IMR-90 (cell line): Measurements from ENCODE around the gene RSBN1L. TPM values are rescaled to one million over a fixed set of nuclear protein-coding genes. Genes with fewer than 3 reads are reported as not detected.

Experiments
- ATAC-seq: fragments of 200-7000 bp; cut with Tn5 transposase; 2 replicates; pipeline ENCODE4 v1.9.1; 2020; ENCODE audit warnings: low read depth, mild to moderate bottlenecking, moderate library complexity
- BruUV-seq: library from RNA; stranded (reverse); fragments of 400-500 nt; replicated peaks from 2 replicates; lab custom pipeline; 2021; lab: Mats Ljungman, UMichigan
- CTCF ChIA-PET: fragments of 300-600 bp; formaldehyde crosslinking; extraction: SDS; loops from one replicate; lab custom pipeline; 2021; ENCODE audit warnings: antibody characterized with exemption; lab: Yijun Ruan, JAX
- POLR2A ChIA-PET: fragments of 300-600 bp; sonication (Branson Sonifier 250); formaldehyde crosslinking; loops from one replicate; lab custom pipeline; 2022; ENCODE audit warnings: antibody characterized with exemption; ENCODE audit not compliant: unreplicated experiment; lab: Charles Lee
- DNase-seq: peaks from one replicate; pipeline ENCODE4 v3.0.0; 2013
- H2AFZ ChIP-seq: replicated peaks from 2 replicates; pipeline ENCODE3; 2013; ENCODE audit warnings: low read length, mild to moderate bottlenecking; ENCODE audit not compliant: poor library complexity
- H2AK5ac ChIP-seq: 2 replicates; pipeline ENCODE4 v1.6.1; 2013; ENCODE audit warnings: low read depth, low read length, inconsistent platforms
- H2AK9ac ChIP-seq: replicated peaks from 2 replicates; pipeline ENCODE3; 2013; ENCODE audit warnings: mild to moderate bottlenecking, low read depth, low read length, moderate library complexity; ENCODE audit not compliant: poor library complexity
- H2BK120ac ChIP-seq: 2 replicates; pipeline ENCODE4 v1.6.1; 2013; ENCODE audit warnings: low read depth, low read length, inconsistent platforms
- H2BK15ac ChIP-seq: 3 replicates; pipeline ENCODE4 v1.6.1; 2013; ENCODE audit warnings: low read depth, low read length, inconsistent platforms
- H2BK20ac ChIP-seq: 2 replicates; pipeline ENCODE4 v1.6.1; 2013; ENCODE audit warnings: low read depth, mild to moderate bottlenecking, inconsistent platforms, low read length, moderate library complexity
- H2BK5ac ChIP-seq: 2 replicates; pipeline ENCODE4 v1.6.1; 2013; ENCODE audit warnings: mild to moderate bottlenecking, low read depth, low read length, inconsistent platforms; ENCODE audit not compliant: poor library complexity, severe bottlenecking
- H3K14ac ChIP-seq: replicated peaks from 2 replicates; pipeline ENCODE4 v1.6.1; 2013; ENCODE audit warnings: low read depth, low read length, inconsistent platforms
- H3K18ac ChIP-seq: 2 replicates; pipeline ENCODE4 v1.6.1; 2013; ENCODE audit warnings: low read depth, low read length, control low read depth
- H3K23ac ChIP-seq: 2 replicates; pipeline ENCODE4 v1.6.1; 2013; ENCODE audit warnings: low read depth, low read length, inconsistent platforms
- H3K27ac ChIP-seq: 2 replicates; pipeline ENCODE4 v1.5.1; 2013; ENCODE audit warnings: mild to moderate bottlenecking, control low read depth, low read length; ENCODE audit not compliant: insufficient read depth
- H3K27me3 ChIP-seq: 2 replicates; pipeline ENCODE4 v1.6.1; 2013; ENCODE audit warnings: low read length; ENCODE audit not compliant: control insufficient read depth, insufficient read depth
- H3K36me3 ChIP-seq: 2 replicates; pipeline ENCODE4 v1.6.1; 2013; ENCODE audit warnings: low read length, mixed read lengths; ENCODE audit not compliant: control insufficient read depth, insufficient read depth
- H3K4ac ChIP-seq: 2 replicates; pipeline ENCODE4 v1.6.1; 2013; ENCODE audit warnings: low read depth, low read length, inconsistent platforms
- H3K4me1 ChIP-seq: 2 replicates; pipeline ENCODE4 v1.6.1; 2013; ENCODE audit warnings: low read length, mixed read lengths; ENCODE audit not compliant: control insufficient read depth, insufficient read depth
- H3K4me2 ChIP-seq: 2 replicates; pipeline ENCODE4 v1.6.1; 2013; ENCODE audit warnings: low read depth, mild to moderate bottlenecking, control low read depth, low read length, moderate library complexity
- H3K4me3 ChIP-seq: 2 replicates; pipeline ENCODE4 v1.5.1; 2013; ENCODE audit warnings: low read depth, mild to moderate bottlenecking, control low read depth, low read length, moderate library complexity; ENCODE audit not compliant: insufficient read depth
- H3K56ac ChIP-seq: 2 replicates; pipeline ENCODE4 v1.6.1; 2013; ENCODE audit warnings: low read length, inconsistent platforms; ENCODE audit not compliant: insufficient read depth; ENCODE audit errors: extremely low read depth
- H3K79me1 ChIP-seq, 2 experiments: 2 replicates each; pipeline ENCODE4 v1.6.1; 2013; ENCODE audit warnings: low read length in 2 of 2, inconsistent platforms in 1 of 2, low read depth in 1 of 2
- H3K9ac ChIP-seq: 2 replicates; pipeline ENCODE4 v1.6.1; 2013; ENCODE audit warnings: low read depth, low read length, control low read depth
- H3K9me1 ChIP-seq: 2 replicates; pipeline ENCODE4 v1.6.1; 2013; ENCODE audit warnings: low read length, inconsistent platforms; ENCODE audit not compliant: insufficient read depth
- H3K9me3 ChIP-seq: 2 replicates; pipeline ENCODE4 v1.6.1; 2013; ENCODE audit warnings: low read length; ENCODE audit not compliant: control insufficient read depth, insufficient read depth
- H4K20me1 ChIP-seq: 2 replicates; pipeline ENCODE4 v1.6.1; 2013; ENCODE audit warnings: low read length, inconsistent platforms; ENCODE audit not compliant: insufficient read depth
- H4K5ac ChIP-seq: 2 replicates; pipeline ENCODE4 v1.6.1; 2013; ENCODE audit warnings: mild to moderate bottlenecking, low read depth, low read length, control low read depth
- H4K8ac ChIP-seq, 2 experiments: 2 replicates each; pipeline ENCODE4 v1.6.1; 2013; ENCODE audit warnings: low read depth in 2 of 2, low read length in 2 of 2, control low read depth in 1 of 2, inconsistent platforms in 1 of 2
- H4K91ac ChIP-seq: 2 replicates; pipeline ENCODE4 v1.6.1; 2013; ENCODE audit warnings: low read depth, low read length, inconsistent platforms; ENCODE audit not compliant: insufficient read depth
- MAZ ChIP-seq: IDR thresholded peaks from 2 replicates; pipeline ENCODE4 v1.6.1; 2012; ENCODE audit warnings: low read depth, mild to moderate bottlenecking, low read length, improper control_type of control experiment, moderate library complexity, borderline replicate concordance
- WGBS, 2 experiments: methylation state at CpG; one replicate each; pipeline versions ENCODE4 v1.1.5 to v1.1.7; 2013; ENCODE audit warnings: missing lambda C conversion rate in 2 of 2; ENCODE audit not compliant: insufficient read length in 1 of 2; ENCODE audit errors: extremely low coverage in 2 of 2; 5-methylcytosine and 5-hydroxymethylcytosine counted together
- dilution Hi-C: fragments of 300-500 bp; cut with HindIII; formaldehyde crosslinking; loops from one replicate; pipeline ENCODE4 v1.14.3; 2018; ENCODE audit warnings: low sequenced_read_pairs; ENCODE audit not compliant: unreplicated experiment
- in situ Hi-C: fragments of 300-500 bp; cut with MboI; formaldehyde crosslinking; loops from 3 replicates; pipeline ENCODE4 v1.14.3; 2019; ENCODE audit warnings: low sequenced_read_pairs, inconsistent platforms, mixed read lengths
- intact Hi-C: fragments of 100-400 bp; cut with micrococcal nuclease; formaldehyde crosslinking; loops from 2 replicates; pipeline ENCODE4 v1.10.0; 2022
- polyA plus RNA-seq, 3 experiments: library from polyadenylated mRNA; depleted of rRNA; stranded (reverse); fragments of >200 nt; gene quantifications; 2 replicates each; pipeline ENCODE4 v1.2.3, GENCODE V29; 2012; ENCODE audit warnings: low replicate concordance in 1 of 3
- total RNA-seq: library from RNA; depleted of rRNA; stranded (reverse); fragments of >200 nt; gene quantifications from 2 replicates; pipeline ENCODE4 v1.2.3, GENCODE V29; 2012

The RSBN1L gene
- total and polyA plus RNA-seq, 2 of the 4 experiments (the other 2 are of a cell fraction), result 7.8 to 14.7 TPM

GRCh38 chr7:77825131-77825530, 128.9 kb downstream of the RSBN1L start:
- Histone ChIP-seq H3K27ac (no peak overlapping the region), H3K4me2 (no peak overlapping the region), H3K9me1 (no peaks in the 10 kb centered on the region), H3K56ac (no peak overlapping the region), H3K18ac (no peak overlapping the region), H2BK20ac (no peak overlapping the region), H2AK9ac (no peak overlapping the region), H4K91ac (no peak overlapping the region), H2BK120ac (no peak overlapping the region), H3K9ac (no peak overlapping the region), H2AFZ (no peak overlapping the region), H3K4ac (no peak overlapping the region), H4K20me1 (no peaks in the 10 kb centered on the region), H3K23ac (no peak overlapping the region), H4K5ac (no peak overlapping the region), H3K14ac (no peak overlapping the region), H4K8ac (no peak overlapping the region), H2AK5ac (no peak overlapping the region), H3K36me3 (peaks cover 4% of the 10 kb centered on the region), H3K79me1 (peaks cover 26 to 50% of the 10 kb centered on the region in 2 experiments), H3K27me3 (no peaks in the 10 kb centered on the region), H2BK15ac (no peak overlapping the region), H2BK5ac (no peak overlapping the region), H3K4me1 (no peaks in the 10 kb centered on the region), H3K4me3 (no peak overlapping the region), H3K9me3 (peaks cover 23% of the 10 kb centered on the region)
- ChIA-PET POLR2A (no interaction called here), CTCF (interaction anchor here (0.6 kb wide), 1 partner anchor 30 kb away, joined by 3 read pairs; no protein-coding TSS in a partner anchor)
- intact Hi-C loops (no loop called here), dilution Hi-C loops (no loop called here), in situ Hi-C loops (no loop called here)
- ATAC-seq, result no peak
- TF ChIP-seq MAZ, result no peak
- BruUV-seq, result no TSS peak
- no CpG with 5 or more reads among the region's 3 CpGs for WGBS, 2 experiments
- DNase-seq, result no peak
